ENCODE data around the gene MERTK. TPM values are rescaled to one million over a fixed set of nuclear protein-coding genes. Genes with fewer than 3 reads are reported as not detected.

MERTK gene
- total and polyA plus RNA-seq, 2 of the 13 experiments (the other 11 are each of a cell fraction or from before 2014, with no cell fraction given), result 37.3 to 44.7 TPM

DNA sequence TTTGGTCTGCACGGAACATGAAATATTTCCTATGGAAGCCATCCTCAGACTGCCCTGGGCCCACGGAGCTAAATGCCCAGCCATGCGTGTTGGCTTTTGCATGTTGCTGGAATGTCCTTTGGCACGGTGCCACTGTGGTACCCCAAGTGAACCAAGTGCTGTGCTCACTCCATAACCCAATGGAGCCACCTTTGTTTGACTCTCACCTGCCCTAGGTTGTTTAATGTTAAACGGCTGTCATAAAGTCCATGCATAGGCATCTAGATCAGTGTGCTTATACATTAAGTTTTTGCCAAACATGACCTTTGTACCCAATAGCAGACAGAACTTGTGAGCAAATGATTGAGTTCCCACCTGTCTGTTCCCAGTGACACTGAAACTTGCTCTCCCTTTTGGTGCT is 96.7 kb downstream of the MERTK start (continued):
- TF ChIP-seq ZNF609 (CRISPR knock-in tag; IDR thresholded peaks at IDR 0.05; ENCODE audit: borderline replicate concordance), result no peak
- TF ChIP-seq PITX1 (CRISPR knock-in tag; IDR thresholded peaks at IDR 0.05), result no peak
- TF ChIP-seq POLR2AphosphoS5 (IDR thresholded peaks at IDR 0.05; ENCODE audit: low read depth, low read length), result no peak
- no peak for TF ChIP-seq ZFP90 (CRISPR knock-in tag; IDR thresholded peaks at IDR 0.05; ENCODE audit: borderline replicate concordance)
- TF ChIP-seq ZNF776 (CRISPR knock-in tag; IDR thresholded peaks at IDR 0.05), result no peak
- TF ChIP-seq JUNB (CRISPR knock-in tag; IDR thresholded peaks at IDR 0.05; ENCODE audit: borderline replicate concordance), result no peak
- no peak for TF ChIP-seq CBX1 (IDR thresholded peaks at IDR 0.05; ENCODE audit: low read depth)
- TF ChIP-seq ZBTB21 (CRISPR knock-in tag; IDR thresholded peaks at IDR 0.05), result no peak
- TF ChIP-seq, protein P1, sequence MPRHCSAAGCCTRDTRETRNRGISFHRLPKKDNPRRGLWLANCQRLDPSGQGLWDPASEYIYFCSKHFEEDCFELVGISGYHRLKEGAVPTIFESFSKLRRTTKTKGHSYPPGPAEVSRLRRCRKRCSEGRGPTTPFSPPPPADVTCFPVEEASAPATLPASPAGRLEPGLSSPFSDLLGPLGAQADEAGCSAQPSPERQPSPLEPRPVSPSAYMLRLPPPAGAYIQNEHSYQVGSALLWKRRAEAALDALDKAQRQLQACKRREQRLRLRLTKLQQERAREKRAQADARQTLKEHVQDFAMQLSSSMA (CRISPR knock-in tag; IDR thresholded peaks at IDR 0.05), result no peak
- TF ChIP-seq ZFP41 (CRISPR knock-in tag; IDR thresholded peaks at IDR 0.05; ENCODE audit: borderline replicate concordance), result no peak
- no peak for TF ChIP-seq TAF15 (IDR thresholded peaks at IDR 0.05; ENCODE audit: low read depth, low read length, poor library complexity, severe bottlenecking)
- TF ChIP-seq HDAC1 (CRISPR knock-in tag; IDR thresholded peaks at IDR 0.05), result no peak
- no peak for TF ChIP-seq SMYD3 (CRISPR knock-in tag; IDR thresholded peaks at IDR 0.05)
- TF ChIP-seq, protein P2, sequence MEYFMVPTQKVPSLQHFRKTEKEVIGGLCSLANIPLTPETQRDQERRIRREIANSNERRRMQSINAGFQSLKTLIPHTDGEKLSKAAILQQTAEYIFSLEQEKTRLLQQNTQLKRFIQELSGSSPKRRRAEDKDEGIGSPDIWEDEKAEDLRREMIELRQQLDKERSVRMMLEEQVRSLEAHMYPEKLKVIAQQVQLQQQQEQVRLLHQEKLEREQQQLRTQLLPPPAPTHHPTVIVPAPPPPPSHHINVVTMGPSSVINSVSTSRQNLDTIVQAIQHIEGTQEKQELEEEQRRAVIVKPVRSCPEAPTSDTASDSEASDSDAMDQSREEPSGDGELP (IDR thresholded peaks at IDR 0.05; ENCODE audit: borderline replicate concordance, low read depth), result peak; percentile 22; the same call in 1 of the 2 replicates
- no peak for TF ChIP-seq NFKB2 (CRISPR knock-in tag; IDR thresholded peaks at IDR 0.05; ENCODE audit: borderline replicate concordance)
- TF ChIP-seq SUZ12 (IDR thresholded peaks at IDR 0.05; ENCODE audit: low read depth, low read length), result no peak
- no peak for TF ChIP-seq ZNF460 (CRISPR knock-in tag; IDR thresholded peaks at IDR 0.05; ENCODE audit: borderline replicate concordance)
- no peak for TF ChIP-seq ZC3H13 (CRISPR knock-in tag; IDR thresholded peaks at IDR 0.05)
- TF ChIP-seq FLYWCH1 (CRISPR knock-in tag; IDR thresholded peaks at IDR 0.05), result no peak
- no peak for TF ChIP-seq ZNF382 (CRISPR knock-in tag; IDR thresholded peaks at IDR 0.05; ENCODE audit: borderline replicate concordance)
- TF ChIP-seq, protein P3, sequence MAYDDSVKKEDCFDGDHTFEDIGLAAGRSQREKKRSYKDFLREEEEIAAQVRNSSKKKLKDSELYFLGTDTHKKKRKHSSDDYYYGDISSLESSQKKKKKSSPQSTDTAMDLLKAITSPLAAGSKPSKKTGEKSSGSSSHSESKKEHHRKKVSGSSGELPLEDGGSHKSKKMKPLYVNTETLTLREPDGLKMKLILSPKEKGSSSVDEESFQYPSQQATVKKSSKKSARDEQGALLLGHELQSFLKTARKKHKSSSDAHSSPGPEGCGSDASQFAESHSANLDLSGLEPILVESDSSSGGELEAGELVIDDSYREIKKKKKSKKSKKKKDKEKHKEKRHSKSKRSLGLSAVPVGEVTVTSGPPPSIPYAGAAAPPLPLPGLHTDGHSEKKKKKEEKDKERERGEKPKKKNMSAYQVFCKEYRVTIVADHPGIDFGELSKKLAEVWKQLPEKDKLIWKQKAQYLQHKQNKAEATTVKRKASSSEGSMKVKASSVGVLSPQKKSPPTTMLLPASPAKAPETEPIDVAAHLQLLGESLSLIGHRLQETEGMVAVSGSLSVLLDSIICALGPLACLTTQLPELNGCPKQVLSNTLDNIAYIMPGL (CRISPR knock-in tag; IDR thresholded peaks at IDR 0.05; ENCODE audit: borderline replicate concordance in 1 of 2, low read depth in 1 of 2), result no peak
- no peak for TF ChIP-seq ZNF720 (CRISPR knock-in tag; IDR thresholded peaks at IDR 0.05)
- no peak for TF ChIP-seq ZNF766 (CRISPR knock-in tag; IDR thresholded peaks at IDR 0.05; ENCODE audit: borderline replicate concordance)
- no peak for TF ChIP-seq NFIC (IDR thresholded peaks at IDR 0.05; ENCODE audit: low read length)
- TF ChIP-seq CBFB (CRISPR knock-in tag; IDR thresholded peaks at IDR 0.05), result no peak
